Esophagus mucosa (tissue), 1 donor: Measurements from ENCODE around the gene BTLA. TPM values are rescaled to one million over a fixed set of nuclear protein-coding genes. Genes with fewer than 3 reads are reported as not detected.
A peak's percentile ranks its signal among the peaks of the same experiment; 100 is the strongest.
"Not testable (repeated sequence)": the region's sequence is repeated elsewhere in the genome, so short reads cannot be mapped to it uniquely, and the experiment has no call there.

ENCODE experiments used
- ATAC-seq: fragments of 200-7000 bp; cut with Tn5 transposase; one replicate; pipeline ENCODE4 v1.9.1; 2020
- total RNA-seq: library from RNA; stranded (reverse); gene quantifications from one replicate; pipeline ENCODE4 v1.2.4, GENCODE V29; 2023
- donor health status: DM: yes; HTN: yes; CAD: no.

The BTLA gene
- total RNA-seq, 1 donor from 2014 or later, result 0.44 TPM

- ATAC-seq, result no peak
Observed at GRCh38 chr3:112489674-112490479, 9.4 kb downstream of the BTLA start.

DNA sequence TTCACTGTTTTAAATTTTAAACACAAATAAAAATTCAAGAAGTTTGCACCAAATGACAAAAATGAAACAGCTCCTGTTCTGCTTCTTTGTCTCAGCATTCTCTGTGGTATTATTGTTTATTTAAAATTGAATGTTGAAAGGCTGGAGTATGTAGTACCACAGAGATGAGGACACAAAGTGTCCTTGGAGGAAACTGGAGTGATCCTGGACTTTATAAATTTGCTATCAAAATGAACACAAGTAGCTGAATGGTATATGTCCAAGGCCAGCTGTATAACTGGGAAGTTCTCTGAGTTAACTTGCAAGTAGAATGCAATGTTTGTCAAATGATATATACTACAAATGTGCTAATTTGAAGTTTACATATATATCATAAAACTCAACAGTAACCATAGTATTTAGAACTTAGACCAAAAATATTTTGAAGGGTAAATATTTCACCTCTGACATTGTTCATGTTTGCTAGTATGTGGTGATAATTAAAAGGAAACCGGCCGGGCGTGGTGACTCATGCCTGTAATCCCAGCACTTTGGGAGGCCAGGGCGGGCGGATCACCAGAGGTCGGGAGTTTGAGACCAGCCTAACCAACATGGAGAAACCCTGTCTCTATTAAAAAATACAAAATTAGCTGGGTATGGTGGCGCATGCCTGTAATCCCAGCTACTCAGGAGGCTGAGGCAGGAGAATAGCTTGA lies 12.3 kb downstream of the BTLA start:
- ATAC-seq, result no peak

GRCh38 chr3:112484352-112484751 lies 14.9 kb downstream of the BTLA start:
- no peak for ATAC-seq

DNA sequence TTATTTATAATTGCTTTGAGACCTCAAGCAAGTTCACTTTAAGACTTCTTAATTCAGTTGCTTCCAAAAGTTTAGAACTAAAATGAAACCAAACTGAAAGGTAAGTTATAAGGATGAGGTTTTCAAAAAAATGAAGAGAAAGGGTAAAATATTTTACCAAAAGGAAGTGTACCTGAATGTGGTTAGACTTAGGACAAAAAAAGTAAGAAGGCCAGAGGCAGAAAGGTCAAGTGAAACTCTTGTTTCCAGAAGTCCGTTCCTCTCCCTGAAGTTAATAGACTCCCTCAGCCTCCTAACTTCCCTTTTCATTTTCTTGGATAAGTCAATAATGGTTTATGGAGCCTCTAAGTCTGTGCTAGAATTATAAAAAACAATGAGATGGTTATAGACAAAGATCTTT lies 16.6 kb downstream of the BTLA start:
- ATAC-seq, result no peak

- peak; percentile 31 for ATAC-seq
Observed at GRCh38 chr3:112481302-112481721, 18.0 kb downstream of the BTLA start.

DNA sequence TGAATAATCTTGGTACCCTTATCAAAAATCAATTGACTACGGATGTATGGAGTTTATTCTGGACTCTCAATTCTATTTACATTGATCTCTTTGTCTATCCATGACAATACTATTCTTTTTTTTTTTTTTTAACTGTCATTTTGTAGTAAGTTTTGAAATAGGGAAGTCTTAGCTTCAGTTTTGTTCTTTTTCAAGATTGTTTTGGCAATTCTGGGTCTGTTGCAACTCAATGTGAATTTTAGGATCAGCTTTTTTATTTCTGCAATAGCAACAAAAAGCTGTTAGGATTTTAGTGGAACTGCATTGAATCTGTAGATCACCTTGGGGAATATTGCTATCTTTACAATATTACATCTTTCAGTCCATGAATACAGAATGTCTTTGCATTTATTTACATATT lies 21.4 kb downstream of the BTLA start:
- no peak for ATAC-seq

DNA sequence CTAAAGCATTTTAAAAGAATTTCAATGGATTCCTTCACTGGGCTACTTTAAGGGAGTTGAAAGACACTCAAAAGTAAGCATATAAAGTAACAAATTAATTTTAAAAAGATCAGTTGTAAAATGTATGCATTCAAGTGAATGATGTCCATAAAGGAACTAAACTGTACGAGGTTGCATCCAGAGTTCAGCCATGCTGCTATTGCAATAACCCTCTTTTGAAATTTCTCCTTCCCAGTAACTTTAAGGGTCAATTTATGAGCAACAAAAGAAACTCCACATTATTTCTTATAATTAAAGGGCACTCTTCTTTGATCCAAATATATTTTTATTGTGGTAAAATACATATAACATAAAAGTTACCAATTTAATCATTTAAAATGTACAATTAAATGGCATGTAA lies 22.9 kb downstream of the BTLA start:
- ATAC-seq, result no peak

- no peak for ATAC-seq
Observed at GRCh38 chr3:112474796-112475195, 24.5 kb downstream of the BTLA start.

GRCh38 chr3:112472691-112473090 lies 26.6 kb downstream of the BTLA start:
- no peak for ATAC-seq

GRCh38 chr3:112471596-112472325 lies 27.5 kb downstream of the BTLA start:
- no peak for ATAC-seq

DNA sequence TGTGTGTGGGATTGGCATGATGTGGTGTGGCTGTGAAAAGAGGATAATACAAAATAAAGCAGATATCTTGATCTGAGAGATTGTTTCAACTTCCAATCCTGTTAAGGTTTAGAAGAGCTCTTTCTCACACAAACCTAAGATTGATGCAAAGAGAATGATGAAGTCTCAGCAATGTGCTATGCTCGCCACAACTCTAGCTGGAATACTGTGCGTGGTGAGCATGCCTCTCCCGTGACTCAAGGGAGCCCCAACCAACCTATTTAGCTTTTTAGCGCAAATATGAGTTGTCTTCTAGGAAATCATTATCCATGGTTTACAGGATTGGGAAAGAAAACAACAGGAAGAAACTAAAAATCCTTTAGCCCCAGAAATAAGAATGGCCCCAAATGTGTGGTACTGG lies 28.5 kb downstream of the BTLA start:
- ATAC-seq, result no peak

DNA sequence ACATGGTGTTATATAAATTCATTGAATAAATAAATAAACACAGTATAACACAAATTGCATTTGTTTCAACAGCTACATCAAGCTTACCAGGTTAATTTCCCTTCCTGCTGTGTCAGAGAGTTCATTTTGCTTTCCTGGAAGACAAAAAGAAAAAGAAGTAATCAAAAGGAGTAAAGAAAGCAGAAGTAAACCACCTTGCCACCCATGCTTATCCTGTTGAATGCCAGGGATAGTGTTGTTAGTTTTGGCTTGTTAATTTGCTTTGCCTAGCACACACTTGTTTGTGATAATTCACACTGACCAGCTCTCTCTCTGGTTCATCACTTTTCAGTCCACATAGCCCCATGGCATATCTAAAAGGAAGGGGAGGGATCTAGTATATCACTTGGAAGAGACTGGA lies 29.6 kb downstream of the BTLA start:
- no peak for ATAC-seq

- ATAC-seq, result no peak
Observed at GRCh38 chr3:112467539-112467938, 31.7 kb downstream of the BTLA start.

- no peak for ATAC-seq
Observed at GRCh38 chr3:112466020-112466419, 33.3 kb downstream of the BTLA start.

DNA sequence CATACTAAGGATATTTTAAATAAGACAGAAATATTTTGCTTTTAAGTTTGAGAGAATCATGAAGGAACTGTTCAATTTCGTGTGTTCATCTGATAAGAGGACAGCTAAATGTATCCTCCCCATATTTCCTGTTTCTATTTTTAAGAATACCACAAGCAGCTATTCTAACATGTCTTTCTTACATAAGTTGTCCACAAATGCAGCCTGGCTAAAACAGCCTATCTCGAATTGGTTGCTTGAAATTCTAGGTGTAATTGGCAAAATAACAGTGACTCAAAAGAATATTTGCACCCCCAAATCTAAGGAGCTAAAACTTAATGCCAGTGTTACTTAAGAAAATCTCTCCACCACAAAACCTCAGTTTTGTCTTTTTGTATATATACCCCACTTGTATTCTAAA lies 35.0 kb downstream of the BTLA start:
- ATAC-seq, result no peak

- no peak for ATAC-seq
Observed at GRCh38 chr3:112463250-112463649, 36.0 kb downstream of the BTLA start.

DNA sequence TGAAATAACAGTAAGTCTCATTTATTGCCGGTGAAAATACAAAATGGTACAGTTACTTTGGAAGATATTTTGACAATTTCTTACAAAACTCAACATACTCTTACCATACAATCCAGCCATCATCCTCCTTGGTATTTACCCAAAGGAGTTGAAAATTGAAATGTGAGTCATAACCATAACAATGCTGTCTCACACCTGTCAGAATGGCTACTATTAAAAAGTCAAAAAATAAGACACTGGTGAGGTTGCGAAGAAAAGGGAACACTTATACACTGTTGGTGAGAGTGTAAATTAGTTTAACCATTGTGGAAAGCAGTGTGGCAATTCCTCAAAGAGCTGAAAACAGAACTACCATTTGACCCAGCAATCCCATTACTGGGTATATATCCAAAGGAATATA lies 37.5 kb downstream of the BTLA start:
- not testable (repeated sequence) for ATAC-seq

DNA sequence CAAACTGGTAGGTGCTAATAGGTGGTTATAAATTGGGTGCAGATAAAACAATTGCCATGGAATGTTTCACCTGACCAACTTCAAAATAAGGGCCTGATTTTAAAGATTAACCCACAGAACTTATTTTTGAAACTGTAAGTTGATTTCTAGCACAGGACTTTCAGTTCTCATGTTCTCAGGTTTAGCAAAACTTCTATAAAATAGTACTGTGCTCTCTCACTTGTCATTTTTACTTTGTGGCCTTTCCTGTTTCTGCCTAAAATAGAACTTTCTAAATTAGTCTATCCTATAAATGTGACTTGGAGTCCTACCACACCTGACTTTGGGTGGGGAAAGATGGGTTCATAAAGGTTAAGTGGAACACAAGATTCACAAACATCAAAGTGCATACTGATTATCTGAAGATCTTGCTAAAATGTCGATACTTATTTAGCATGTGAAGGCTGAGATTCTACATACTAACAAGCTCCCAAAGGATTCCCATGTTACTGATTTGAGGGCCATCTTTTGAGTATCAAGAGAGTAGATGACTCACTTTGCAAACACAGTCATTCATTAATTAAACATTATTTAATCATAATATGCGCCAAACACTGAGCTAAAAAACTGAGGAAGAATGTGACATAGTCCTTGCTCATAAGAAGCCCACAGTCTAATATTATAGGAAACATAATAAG lies 38.6 kb downstream of the BTLA start:
- ATAC-seq, result no peak

GRCh38 chr3:112459750-112460149 lies 39.5 kb downstream of the BTLA start:
- no peak for ATAC-seq

- ATAC-seq, result no peak
Observed at GRCh38 chr3:112456147-112456546, 43.1 kb downstream of the BTLA start.

- ATAC-seq, result no peak
Observed at GRCh38 chr3:112448939-112449338, 50.3 kb downstream of the BTLA start.

- ATAC-seq, result no peak
Observed at GRCh38 chr3:112446343-112446742, 52.9 kb downstream of the BTLA start.

GRCh38 chr3:112445839-112446238 lies 53.4 kb downstream of the BTLA start:
- ATAC-seq, result no peak
